ENCODE data around the gene PPP4R1. TPM values are rescaled to one million over a fixed set of nuclear protein-coding genes. Genes with fewer than 3 reads are reported as not detected.

Gene PPP4R1
- polyA plus RNA-seq, 1 of the 3 experiments (the other 2 are of a cell fraction), result 53.4 TPM

- Histone ChIP-seq H2AFZ (ENCODE audit: low read depth) (no peak overlapping the region), H3K36me3 (replicated peaks in 1 of 2; ENCODE audit: control insufficient read depth in 1 of 2, insufficient read depth in 2 of 2, low read length in 1 of 2) (peaks cover 66 to 91% of the 10 kb centered on the region in 2 experiments), H3K4me3 (ENCODE audit: low read depth in 2 of 2, low read length in 1 of 2) (no peak overlapping the region), H3F3A (replicated peaks; ENCODE audit: insufficient read depth) (no peaks in the 10 kb centered on the region), H3K9me2 (no peaks in the 10 kb centered on the region), H3K4me2 (no peak overlapping the region), H3K9ac (no peak overlapping the region), H3K79me2 (ENCODE audit: insufficient read depth) (peaks cover 7% of the 10 kb centered on the region; the same call in 1 of the 2 replicates), H3K9me3 (no peaks in the 10 kb centered on the region), H4K20me1 (ENCODE audit: insufficient read depth) (no peaks in the 10 kb centered on the region), H3K4me1 (ENCODE audit: control insufficient read depth in 1 of 2, insufficient read depth in 2 of 2, low read depth in 1 of 2, low read length in 1 of 2) (no peaks in the 10 kb centered on the region), H3K27me3 (ENCODE audit: insufficient read depth) (no peaks in the 10 kb centered on the region), H3K27ac (ENCODE audit: low read depth in 2 of 2, low read length in 1 of 2) (no peak overlapping the region)
- ChIA-PET POLR2A (no interaction called here), CTCF (no interaction called here)
- no peak for DNase-seq
- 94% methylated on average over 13 of the region's 13 CpGs for WGBS (ENCODE audit: low lambda C conversion rate)
- TF ChIP-seq JUND (IDR thresholded peaks at IDR 0.05) (no peak), EP300 (IDR thresholded peaks at IDR 0.05; ENCODE audit: borderline replicate concordance in 1 of 2, low read depth in 1 of 2, low read length in 1 of 2) (no peak), FOXM1 (IDR thresholded peaks at IDR 0.05; ENCODE audit: low read depth) (no peak), USF1 (IDR thresholded peaks at IDR 0.05; ENCODE audit: borderline replicate concordance, low read depth) (no peak), ELF1 (IDR thresholded peaks at IDR 0.05) (no peak), USF2 (IDR thresholded peaks at IDR 0.05; ENCODE audit: borderline replicate concordance, low read depth, low read length) (no peak), TEAD4 (IDR thresholded peaks at IDR 0.05; ENCODE audit: borderline replicate concordance, insufficient read depth) (no peak), SMC3 (IDR thresholded peaks at IDR 0.05; ENCODE audit: low read depth, low read length) (no peak), RCOR1 (IDR thresholded peaks at IDR 0.05; ENCODE audit: low read length) (no peak), CTCF (IDR thresholded peaks at IDR 0.05) (no peak), RAD21 (IDR thresholded peaks at IDR 0.05; ENCODE audit: low read length) (no peak), EZH2phosphoT487 (IDR thresholded peaks at IDR 0.05; ENCODE audit: borderline replicate concordance, low read depth) (no peak), POLR2AphosphoS5 (IDR thresholded peaks at IDR 0.05; ENCODE audit: low read depth, low read length) (no peak), PBX3 (IDR thresholded peaks at IDR 0.05) (no peak), SIN3A (IDR thresholded peaks at IDR 0.05; ENCODE audit: borderline replicate concordance, low read depth, low read length) (no peak)
Measured at GRCh38 chr18:9557250-9557943, 57.0 kb downstream of the PPP4R1 start.
